Measurements from ENCODE around the gene CENPL.

CENPL gene

DNA sequence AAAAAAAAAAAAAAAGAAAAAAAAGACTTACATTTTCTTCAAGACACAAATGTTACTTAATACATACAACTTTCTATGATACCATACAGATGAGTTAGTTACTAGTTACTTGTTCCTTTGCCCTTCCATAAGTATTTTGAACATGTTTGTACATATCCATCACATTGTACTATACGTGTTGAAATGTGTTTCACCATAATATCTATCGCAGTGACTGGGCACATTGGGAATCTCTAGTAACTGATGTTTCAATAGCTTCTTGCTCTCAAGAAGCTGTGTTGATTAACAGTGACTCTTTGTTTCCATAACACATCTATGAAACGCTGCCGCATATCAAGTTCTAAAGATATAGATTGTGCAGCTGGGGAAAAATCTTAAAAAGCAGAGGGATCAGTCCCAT is 67.0 kb downstream of the CENPL start:
- no peak for DNase-seq (ENCODE audit: low spot score)

DNA sequence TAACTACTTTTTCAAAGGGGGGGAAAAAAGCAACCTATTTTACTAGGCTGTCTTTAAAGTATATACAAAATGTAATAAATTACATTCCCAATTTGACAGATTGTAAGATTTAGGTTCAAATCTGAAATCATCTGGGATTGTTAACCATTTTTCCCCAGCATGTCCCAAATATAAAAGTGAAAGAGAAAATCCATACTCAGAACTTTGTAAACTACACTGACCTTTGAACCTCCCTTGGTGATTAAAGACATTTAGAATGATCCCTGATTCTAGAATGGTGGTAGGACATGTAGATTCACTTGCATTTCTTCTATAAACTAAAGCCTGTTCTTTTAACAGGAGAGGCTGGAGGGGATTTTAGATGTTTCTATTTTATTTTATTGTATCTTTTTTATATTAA is 70.9 kb downstream of the CENPL start:
- no peak for DNase-seq (ENCODE audit: low spot score)

Measured in hematopoietic multipotent progenitor cell treated with erythropoietin and hydrocortisone succinate and interleukin-3 and kit ligand, for 15 days (in vitro differentiated cells).